Middle frontal gyrus (tissue), 1 donor: Measurements from ENCODE around the gene BGN.

Experiments
- DNase-seq: peaks from one replicate; pipeline ENCODE4 v3.0.0-alpha.2; 2015; ENCODE audit warnings: low spot score; ENCODE audit errors: extremely low spot score

The BGN gene

GRCh38 chrX:153460826-153461225 lies 34.0 kb upstream of the BGN start:
- DNase-seq: no peak

GRCh38 chrX:153462291-153462690 lies 32.5 kb upstream of the BGN start:
- no peak for DNase-seq

GRCh38 chrX:153463031-153463430 lies 31.7 kb upstream of the BGN start:
- no peak for DNase-seq

- DNase-seq: no peak
These were observed 31.2 kb upstream of the BGN start for GRCh38 chrX:153463556-153463955.

- DNase-seq: no peak
These were observed 30.7 kb upstream of the BGN start for GRCh38 chrX:153464116-153464515.

- no peak for DNase-seq
These were observed 28.9 kb upstream of the BGN start for GRCh38 chrX:153465691-153466380.

GRCh38 chrX:153468008-153468580 lies 26.7 kb upstream of the BGN start:
- DNase-seq: no peak

- DNase-seq: no peak
These were observed 24.9 kb upstream of the BGN start for GRCh38 chrX:153469811-153470410.

- peak; percentile 69 for DNase-seq
These were observed 24.1 kb upstream of the BGN start, which contains the start of gene HAUS7 for GRCh38 chrX:153470411-153471363. Gene HAUS7 (minus strand): TSS chrX:153470576. CDS start chrX:153470557, 19 bp downstream.

- no peak for DNase-seq
These were observed 23.0 kb upstream of the BGN start for GRCh38 chrX:153471663-153472280.

- DNase-seq: no peak
These were observed 21.7 kb upstream of the BGN start for GRCh38 chrX:153473126-153473525.

- no peak for DNase-seq
These were observed 20.5 kb upstream of the BGN start for GRCh38 chrX:153474266-153474665.

- no peak for DNase-seq
These were observed 20.1 kb upstream of the BGN start for GRCh38 chrX:153474718-153475117.

GRCh38 chrX:153475271-153475670 lies 19.5 kb upstream of the BGN start:
- no peak for DNase-seq

GRCh38 chrX:153475751-153476281 lies 19.0 kb upstream of the BGN start:
- no peak for DNase-seq

GRCh38 chrX:153476666-153477363 lies 18.0 kb upstream of the BGN start:
- no peak for DNase-seq

- DNase-seq: no peak
These were observed 17.4 kb upstream of the BGN start for GRCh38 chrX:153477364-153477857.

GRCh38 chrX:153477901-153478300 lies 16.9 kb upstream of the BGN start:
- DNase-seq: no peak

- DNase-seq: no peak
These were observed 16.0 kb upstream of the BGN start for GRCh38 chrX:153478746-153479145.

- no peak for DNase-seq
These were observed 13.7 kb upstream of the BGN start for GRCh38 chrX:153481043-153481442.
